ENCODE results near the gene SLIT3.

SLIT3 gene

DNA sequence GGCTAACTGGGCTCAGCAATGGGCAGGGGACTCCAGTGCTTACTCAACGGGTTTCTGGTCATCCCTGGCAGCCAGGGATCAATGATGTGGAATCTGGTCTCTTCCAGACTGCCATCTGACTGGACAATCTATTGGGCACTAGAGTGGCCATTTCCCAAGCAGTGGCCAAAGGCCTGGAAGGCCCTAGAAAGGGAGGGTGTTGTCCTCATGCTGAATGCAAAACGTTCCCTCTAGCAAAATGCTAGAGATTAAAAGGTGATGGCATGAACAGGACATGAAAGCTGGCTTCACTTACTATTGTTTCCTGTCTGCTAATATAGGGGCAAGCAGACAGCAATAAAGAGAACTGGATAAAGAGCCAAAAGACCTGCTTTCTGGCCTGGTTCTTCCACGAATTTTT is 467.6 kb downstream of the SLIT3 start:
- no peak overlapping the region for H3K4me3 ChIP-seq (replicated peaks; ENCODE audit: low read depth, low read length)
- H3K36me3 ChIP-seq (ENCODE audit: control insufficient read depth, insufficient read depth, low read length) = no peaks in the 10 kb centered on the region
- H3K27me3 ChIP-seq (replicated peaks; ENCODE audit: control insufficient read depth, insufficient read depth, low read length) = no peaks in the 10 kb centered on the region
- no peak for DNase-seq (ENCODE audit: extremely low read depth, insufficient read length)
- TF ChIP-seq, protein P1, sequence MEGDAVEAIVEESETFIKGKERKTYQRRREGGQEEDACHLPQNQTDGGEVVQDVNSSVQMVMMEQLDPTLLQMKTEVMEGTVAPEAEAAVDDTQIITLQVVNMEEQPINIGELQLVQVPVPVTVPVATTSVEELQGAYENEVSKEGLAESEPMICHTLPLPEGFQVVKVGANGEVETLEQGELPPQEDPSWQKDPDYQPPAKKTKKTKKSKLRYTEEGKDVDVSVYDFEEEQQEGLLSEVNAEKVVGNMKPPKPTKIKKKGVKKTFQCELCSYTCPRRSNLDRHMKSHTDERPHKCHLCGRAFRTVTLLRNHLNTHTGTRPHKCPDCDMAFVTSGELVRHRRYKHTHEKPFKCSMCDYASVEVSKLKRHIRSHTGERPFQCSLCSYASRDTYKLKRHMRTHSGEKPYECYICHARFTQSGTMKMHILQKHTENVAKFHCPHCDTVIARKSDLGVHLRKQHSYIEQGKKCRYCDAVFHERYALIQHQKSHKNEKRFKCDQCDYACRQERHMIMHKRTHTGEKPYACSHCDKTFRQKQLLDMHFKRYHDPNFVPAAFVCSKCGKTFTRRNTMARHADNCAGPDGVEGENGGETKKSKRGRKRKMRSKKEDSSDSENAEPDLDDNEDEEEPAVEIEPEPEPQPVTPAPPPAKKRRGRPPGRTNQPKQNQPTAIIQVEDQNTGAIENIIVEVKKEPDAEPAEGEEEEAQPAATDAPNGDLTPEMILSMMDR (IDR thresholded peaks at IDR 0.05; ENCODE audit: insufficient read depth, low read length, poor library complexity, severe bottlenecking) = no peak

- Histone ChIP-seq H3K36me3 (ENCODE audit: control insufficient read depth, insufficient read depth, low read length) (no peaks in the 10 kb centered on the region), H3K27me3 (replicated peaks; ENCODE audit: control insufficient read depth, insufficient read depth, low read length) (no peaks in the 10 kb centered on the region)
Observed at GRCh38 chr5:168832308-168832707, 468.6 kb downstream of the SLIT3 start.

GRCh38 chr5:168831383-168831782 is 469.6 kb downstream of the SLIT3 start:
- no peak for DNase-seq (ENCODE audit: extremely low read depth, insufficient read length)
- no peaks in the 10 kb centered on the region for H3K36me3 ChIP-seq (ENCODE audit: control insufficient read depth, insufficient read depth, low read length)
- no peak overlapping the region for H3K4me3 ChIP-seq (replicated peaks; ENCODE audit: low read depth, low read length)
- H3K27me3 ChIP-seq (replicated peaks; ENCODE audit: control insufficient read depth, insufficient read depth, low read length) = no peaks in the 10 kb centered on the region
- TF ChIP-seq, protein P1 (IDR thresholded peaks at IDR 0.05; ENCODE audit: insufficient read depth, low read length, poor library complexity, severe bottlenecking) = no peak

More at GRCh38 chr5:168832308-168832707, 468.6 kb downstream of the SLIT3 start:
- TF ChIP-seq, protein P1 (IDR thresholded peaks at IDR 0.05; ENCODE audit: insufficient read depth, low read length, poor library complexity, severe bottlenecking) = no peak
- H3K4me3 ChIP-seq (replicated peaks; ENCODE audit: low read depth, low read length) = no peak overlapping the region
- DNase-seq (ENCODE audit: extremely low read depth, insufficient read length) = no peak

DNA sequence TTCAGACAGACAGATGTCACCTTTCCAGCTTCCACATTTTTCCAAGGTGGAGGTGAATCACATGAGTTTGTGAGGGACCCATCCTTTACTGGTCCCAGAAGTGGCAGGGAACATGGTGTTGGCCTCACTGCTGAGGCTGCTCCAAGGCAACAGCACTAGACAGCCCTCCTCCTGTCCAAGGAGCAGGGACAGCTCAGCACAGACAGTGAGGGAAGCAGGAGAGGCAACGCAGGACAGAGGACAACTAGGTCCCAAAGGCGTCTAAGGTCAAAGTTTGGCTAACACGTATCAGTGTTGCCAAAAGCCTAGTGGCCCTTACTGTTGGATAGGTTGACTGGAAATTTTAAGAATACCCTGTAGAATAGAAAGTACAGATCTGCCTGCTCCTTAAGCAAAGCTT is 470.1 kb downstream of the SLIT3 start:
- no peak for DNase-seq (ENCODE audit: extremely low read depth, insufficient read length)
- Histone ChIP-seq H3K27me3 (replicated peaks; ENCODE audit: control insufficient read depth, insufficient read depth, low read length) (no peaks in the 10 kb centered on the region), H3K4me3 (replicated peaks; ENCODE audit: low read depth, low read length) (no peak overlapping the region), H3K36me3 (ENCODE audit: control insufficient read depth, insufficient read depth, low read length) (no peaks in the 10 kb centered on the region)
- TF ChIP-seq, protein P1 (IDR thresholded peaks at IDR 0.05; ENCODE audit: insufficient read depth, low read length, poor library complexity, severe bottlenecking) = no peak

GRCh38 chr5:168829922-168830417 is 471.0 kb downstream of the SLIT3 start:
- Histone ChIP-seq H3K27me3 (replicated peaks; ENCODE audit: control insufficient read depth, insufficient read depth, low read length) (no peaks in the 10 kb centered on the region), H3K4me3 (replicated peaks; ENCODE audit: low read depth, low read length) (no peak overlapping the region), H3K36me3 (ENCODE audit: control insufficient read depth, insufficient read depth, low read length) (no peaks in the 10 kb centered on the region)
- TF ChIP-seq, protein P1 (IDR thresholded peaks at IDR 0.05; ENCODE audit: insufficient read depth, low read length, poor library complexity, severe bottlenecking) = no peak
- DNase-seq (ENCODE audit: extremely low read depth, insufficient read length) = no peak

- Histone ChIP-seq H3K4me3 (replicated peaks; ENCODE audit: low read depth, low read length) (no peak overlapping the region), H3K36me3 (ENCODE audit: control insufficient read depth, insufficient read depth, low read length) (no peaks in the 10 kb centered on the region)
Observed at GRCh38 chr5:168829044-168829443, 471.9 kb downstream of the SLIT3 start.

More at GRCh38 chr5:168829044-168829443, 471.9 kb downstream of the SLIT3 start:
- no peak for DNase-seq (ENCODE audit: extremely low read depth, insufficient read length)
- H3K27me3 ChIP-seq (replicated peaks; ENCODE audit: control insufficient read depth, insufficient read depth, low read length) = peaks cover 2% of the 10 kb centered on the region; the same call in 1 of the 2 replicates
- TF ChIP-seq, protein P1 (IDR thresholded peaks at IDR 0.05; ENCODE audit: insufficient read depth, low read length, poor library complexity, severe bottlenecking) = no peak

Data from GM06990 (cell line).